IMR-90 (cell line): ENCODE data around the gene CPTP. TPM values are rescaled to one million over a fixed set of nuclear protein-coding genes. Genes with fewer than 3 reads are reported as not detected.

Experiments used
- ATAC-seq: fragments of 200-7000 bp; cut with Tn5 transposase; 2 replicates; pipeline ENCODE4 v1.9.1; 2020; ENCODE audit warnings: low read depth, mild to moderate bottlenecking, moderate library complexity
- BruUV-seq: library from RNA; stranded (reverse); fragments of 400-500 nt; replicated peaks from 2 replicates; lab custom pipeline; 2021; lab: Mats Ljungman, UMichigan
- CTCF ChIA-PET: fragments of 300-600 bp; formaldehyde crosslinking; extraction: SDS; loops from one replicate; lab custom pipeline; 2021; ENCODE audit warnings: antibody characterized with exemption; lab: Yijun Ruan, JAX
- POLR2A ChIA-PET: fragments of 300-600 bp; sonication (Branson Sonifier 250); formaldehyde crosslinking; loops from one replicate; lab custom pipeline; 2022; ENCODE audit warnings: antibody characterized with exemption; ENCODE audit not compliant: unreplicated experiment; lab: Charles Lee
- DNase-seq: peaks from one replicate; pipeline ENCODE4 v3.0.0; 2013
- H2AFZ ChIP-seq: replicated peaks from 2 replicates; pipeline ENCODE3; 2013; ENCODE audit warnings: low read length, mild to moderate bottlenecking; ENCODE audit not compliant: poor library complexity
- H2AK5ac ChIP-seq: 2 replicates; pipeline ENCODE4 v1.6.1; 2013; ENCODE audit warnings: low read depth, low read length, inconsistent platforms
- H2AK9ac ChIP-seq: replicated peaks from 2 replicates; pipeline ENCODE3; 2013; ENCODE audit warnings: mild to moderate bottlenecking, low read depth, low read length, moderate library complexity; ENCODE audit not compliant: poor library complexity
- H2BK120ac ChIP-seq: 2 replicates; pipeline ENCODE4 v1.6.1; 2013; ENCODE audit warnings: low read depth, low read length, inconsistent platforms
- H2BK15ac ChIP-seq: 3 replicates; pipeline ENCODE4 v1.6.1; 2013; ENCODE audit warnings: low read depth, low read length, inconsistent platforms
- H2BK20ac ChIP-seq: 2 replicates; pipeline ENCODE4 v1.6.1; 2013; ENCODE audit warnings: low read depth, mild to moderate bottlenecking, inconsistent platforms, low read length, moderate library complexity
- H2BK5ac ChIP-seq: 2 replicates; pipeline ENCODE4 v1.6.1; 2013; ENCODE audit warnings: mild to moderate bottlenecking, low read depth, low read length, inconsistent platforms; ENCODE audit not compliant: poor library complexity, severe bottlenecking
- H3K14ac ChIP-seq: replicated peaks from 2 replicates; pipeline ENCODE4 v1.6.1; 2013; ENCODE audit warnings: low read depth, low read length, inconsistent platforms
- H3K18ac ChIP-seq: 2 replicates; pipeline ENCODE4 v1.6.1; 2013; ENCODE audit warnings: low read depth, low read length, control low read depth
- H3K23ac ChIP-seq: 2 replicates; pipeline ENCODE4 v1.6.1; 2013; ENCODE audit warnings: low read depth, low read length, inconsistent platforms
- H3K27ac ChIP-seq: 2 replicates; pipeline ENCODE4 v1.5.1; 2013; ENCODE audit warnings: mild to moderate bottlenecking, control low read depth, low read length; ENCODE audit not compliant: insufficient read depth
- H3K27me3 ChIP-seq: 2 replicates; pipeline ENCODE4 v1.6.1; 2013; ENCODE audit warnings: low read length; ENCODE audit not compliant: control insufficient read depth, insufficient read depth
- H3K36me3 ChIP-seq: 2 replicates; pipeline ENCODE4 v1.6.1; 2013; ENCODE audit warnings: low read length, mixed read lengths; ENCODE audit not compliant: control insufficient read depth, insufficient read depth
- H3K4ac ChIP-seq: 2 replicates; pipeline ENCODE4 v1.6.1; 2013; ENCODE audit warnings: low read depth, low read length, inconsistent platforms
- H3K4me1 ChIP-seq: 2 replicates; pipeline ENCODE4 v1.6.1; 2013; ENCODE audit warnings: low read length, mixed read lengths; ENCODE audit not compliant: control insufficient read depth, insufficient read depth
- H3K4me2 ChIP-seq: 2 replicates; pipeline ENCODE4 v1.6.1; 2013; ENCODE audit warnings: low read depth, mild to moderate bottlenecking, control low read depth, low read length, moderate library complexity
- H3K4me3 ChIP-seq: 2 replicates; pipeline ENCODE4 v1.5.1; 2013; ENCODE audit warnings: low read depth, mild to moderate bottlenecking, control low read depth, low read length, moderate library complexity; ENCODE audit not compliant: insufficient read depth
- H3K56ac ChIP-seq: 2 replicates; pipeline ENCODE4 v1.6.1; 2013; ENCODE audit warnings: low read length, inconsistent platforms; ENCODE audit not compliant: insufficient read depth; ENCODE audit errors: extremely low read depth
- H3K79me1 ChIP-seq, 2 experiments: 2 replicates each; pipeline ENCODE4 v1.6.1; 2013; ENCODE audit warnings: low read length in 2 of 2, inconsistent platforms in 1 of 2, low read depth in 1 of 2
- H3K9ac ChIP-seq: 2 replicates; pipeline ENCODE4 v1.6.1; 2013; ENCODE audit warnings: low read depth, low read length, control low read depth
- H3K9me1 ChIP-seq: 2 replicates; pipeline ENCODE4 v1.6.1; 2013; ENCODE audit warnings: low read length, inconsistent platforms; ENCODE audit not compliant: insufficient read depth
- H3K9me3 ChIP-seq: 2 replicates; pipeline ENCODE4 v1.6.1; 2013; ENCODE audit warnings: low read length; ENCODE audit not compliant: control insufficient read depth, insufficient read depth
- H4K20me1 ChIP-seq: 2 replicates; pipeline ENCODE4 v1.6.1; 2013; ENCODE audit warnings: low read length, inconsistent platforms; ENCODE audit not compliant: insufficient read depth
- H4K5ac ChIP-seq: 2 replicates; pipeline ENCODE4 v1.6.1; 2013; ENCODE audit warnings: mild to moderate bottlenecking, low read depth, low read length, control low read depth
- H4K8ac ChIP-seq, 2 experiments: 2 replicates each; pipeline ENCODE4 v1.6.1; 2013; ENCODE audit warnings: low read depth in 2 of 2, low read length in 2 of 2, control low read depth in 1 of 2, inconsistent platforms in 1 of 2
- H4K91ac ChIP-seq: 2 replicates; pipeline ENCODE4 v1.6.1; 2013; ENCODE audit warnings: low read depth, low read length, inconsistent platforms; ENCODE audit not compliant: insufficient read depth
- NFE2L2 ChIP-seq: fragments of 150-350 bp; IDR thresholded peaks from 2 replicates; pipeline ENCODE4 v1.6.1; 2016; ENCODE audit warnings: low read depth, mild to moderate bottlenecking, low read length
- WGBS, 2 experiments: methylation state at CpG; one replicate each; pipeline versions ENCODE4 v1.1.5 to v1.1.7; 2013; ENCODE audit warnings: missing lambda C conversion rate in 2 of 2; ENCODE audit not compliant: insufficient read length in 1 of 2; ENCODE audit errors: extremely low coverage in 2 of 2; 5-methylcytosine and 5-hydroxymethylcytosine counted together
- dilution Hi-C: fragments of 300-500 bp; cut with HindIII; formaldehyde crosslinking; loops from one replicate; pipeline ENCODE4 v1.14.3; 2018; ENCODE audit warnings: low sequenced_read_pairs; ENCODE audit not compliant: unreplicated experiment
- in situ Hi-C: fragments of 300-500 bp; cut with MboI; formaldehyde crosslinking; loops from 3 replicates; pipeline ENCODE4 v1.14.3; 2019; ENCODE audit warnings: low sequenced_read_pairs, inconsistent platforms, mixed read lengths
- intact Hi-C: fragments of 100-400 bp; cut with micrococcal nuclease; formaldehyde crosslinking; loops from 2 replicates; pipeline ENCODE4 v1.10.0; 2022
- polyA plus RNA-seq, 3 experiments: library from polyadenylated mRNA; depleted of rRNA; stranded (reverse); fragments of >200 nt; gene quantifications; 2 replicates each; pipeline ENCODE4 v1.2.3, GENCODE V29; 2012; ENCODE audit warnings: low replicate concordance in 1 of 3
- total RNA-seq: library from RNA; depleted of rRNA; stranded (reverse); fragments of >200 nt; gene quantifications from 2 replicates; pipeline ENCODE4 v1.2.3, GENCODE V29; 2012
- TF ChIP-seq, protein P1 (sequence below): conservative IDR thresholded peaks from 2 replicates; pipeline ENCODE4 v1.5.1; 2012; ENCODE audit warnings: mild to moderate bottlenecking, low read depth, low read length, improper control_type of control experiment

CPTP gene
- total and polyA plus RNA-seq, 2 of the 4 experiments (the other 2 are of a cell fraction), result 2.7 to 12.1 TPM

- CTCF ChIA-PET, result no interaction called here
- no peak for ATAC-seq
Observed at GRCh38 chr1:1322952-1323351, 1.6 kb upstream of the CPTP start.

More at GRCh38 chr1:1322952-1323351, 1.6 kb upstream of the CPTP start:
- no peak overlapping the region for H4K8ac ChIP-seq
- H3K79me1 ChIP-seq, result peaks cover 0 to 65% of the 10 kb centered on the region in 2 experiments
- no TSS peak for BruUV-seq
- H2BK20ac ChIP-seq, result no peak overlapping the region
- 95% methylated on average over 7 of the region's 10 CpGs; no CpG with 5 or more reads in 1 of the 2 experiments for WGBS, 2 experiments
- dilution Hi-C loops, result no loop called here
- no peak overlapping the region for H2BK15ac ChIP-seq
- POLR2A ChIA-PET, result no interaction called here
- no peak overlapping the region for H4K5ac ChIP-seq
- H3K18ac ChIP-seq, result no peak overlapping the region
- no peak overlapping the region for H3K14ac ChIP-seq
- no peak overlapping the region for H3K4me3 ChIP-seq
- no peaks in the 10 kb centered on the region for H3K9me3 ChIP-seq
- intact Hi-C loops, result no loop called here
- H3K56ac ChIP-seq, result no peak overlapping the region
- H3K36me3 ChIP-seq, result peaks cover 22% of the 10 kb centered on the region
- H3K23ac ChIP-seq, result no peak overlapping the region
- in situ Hi-C loops, result no loop called here
- H3K9me1 ChIP-seq, result peaks cover 4% of the 10 kb centered on the region
- H2AK5ac ChIP-seq, result no peak overlapping the region
- no peak overlapping the region; the same call in 1 of the 2 replicates for H3K4me2 ChIP-seq
- no peak overlapping the region for H3K9ac ChIP-seq
- no peak for TF ChIP-seq NFE2L2
- TF ChIP-seq, protein P1, sequence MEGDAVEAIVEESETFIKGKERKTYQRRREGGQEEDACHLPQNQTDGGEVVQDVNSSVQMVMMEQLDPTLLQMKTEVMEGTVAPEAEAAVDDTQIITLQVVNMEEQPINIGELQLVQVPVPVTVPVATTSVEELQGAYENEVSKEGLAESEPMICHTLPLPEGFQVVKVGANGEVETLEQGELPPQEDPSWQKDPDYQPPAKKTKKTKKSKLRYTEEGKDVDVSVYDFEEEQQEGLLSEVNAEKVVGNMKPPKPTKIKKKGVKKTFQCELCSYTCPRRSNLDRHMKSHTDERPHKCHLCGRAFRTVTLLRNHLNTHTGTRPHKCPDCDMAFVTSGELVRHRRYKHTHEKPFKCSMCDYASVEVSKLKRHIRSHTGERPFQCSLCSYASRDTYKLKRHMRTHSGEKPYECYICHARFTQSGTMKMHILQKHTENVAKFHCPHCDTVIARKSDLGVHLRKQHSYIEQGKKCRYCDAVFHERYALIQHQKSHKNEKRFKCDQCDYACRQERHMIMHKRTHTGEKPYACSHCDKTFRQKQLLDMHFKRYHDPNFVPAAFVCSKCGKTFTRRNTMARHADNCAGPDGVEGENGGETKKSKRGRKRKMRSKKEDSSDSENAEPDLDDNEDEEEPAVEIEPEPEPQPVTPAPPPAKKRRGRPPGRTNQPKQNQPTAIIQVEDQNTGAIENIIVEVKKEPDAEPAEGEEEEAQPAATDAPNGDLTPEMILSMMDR, result no peak
- no peak overlapping the region for H3K27ac ChIP-seq
- H2AFZ ChIP-seq, result no peak overlapping the region
- H2AK9ac ChIP-seq, result peak overlapping the region; percentile 33
- DNase-seq, result no peak
- no peak overlapping the region for H2BK5ac ChIP-seq
- H4K20me1 ChIP-seq, result peaks cover 65% of the 10 kb centered on the region
- no peak overlapping the region for H4K91ac ChIP-seq
- peaks cover 13% of the 10 kb centered on the region; the same call in 1 of the 2 replicates for H3K4me1 ChIP-seq
- H2BK120ac ChIP-seq, result no peak overlapping the region
- H3K4ac ChIP-seq, result no peak overlapping the region
- no peaks in the 10 kb centered on the region for H3K27me3 ChIP-seq
